ENCODE results near the gene TBC1D2B. TPM values are rescaled to one million over a fixed set of nuclear protein-coding genes. Genes with fewer than 3 reads are reported as not detected.

Gene TBC1D2B
- total and polyA plus RNA-seq, 8 donors: 9.3 to 61.7 (median 38.8) TPM

- peak overlapping the region in 4 of 5 donors; percentile 46 to 75 (median 59) for H3K27ac ChIP-seq
- H3K36me3 ChIP-seq: peaks cover 0 to 28% (median 15%) of the 10 kb centered on the region in 4 donors
- intact Hi-C loops (cut with DNase I; ENCODE audit: low total_unique reads): no loop called here
- H3K27me3 ChIP-seq: no peaks in the 10 kb centered on the region
- DNase-seq: no peak
- WGBS, 5 donors: 38 to 55% (median 46%) methylated on average over 3 of the region's 3 CpGs
- no peak overlapping the region for H3K4me3 ChIP-seq
- TF ChIP-seq POLR2A (IDR thresholded peaks at IDR 0.05) (no peak), POLR2AphosphoS5 (IDR thresholded peaks at IDR 0.05) (no peak), EP300 (IDR thresholded peaks at IDR 0.05) (no peak), CTCF (IDR thresholded peaks at IDR 0.05) (no peak)
- peaks cover 65 to 97% (median 87%) of the 10 kb centered on the region in 4 donors for H3K4me1 ChIP-seq
- H3K9me3 ChIP-seq: no peaks in the 10 kb centered on the region
These were observed 25.9 kb downstream of the TBC1D2B start for GRCh38 chr15:78051596-78051995.

- TF ChIP-seq POLR2A (IDR thresholded peaks at IDR 0.05): no peak
- no peak for TF ChIP-seq POLR2AphosphoS5 (IDR thresholded peaks at IDR 0.05)
- TF ChIP-seq CTCF (IDR thresholded peaks at IDR 0.05): no peak
- no peak for TF ChIP-seq EP300 (IDR thresholded peaks at IDR 0.05)
- Histone ChIP-seq H3K4me3 (no peak overlapping the region), H3K27me3 (no peaks in the 10 kb centered on the region), H3K9me3 (no peaks in the 10 kb centered on the region), H3K4me1 (peaks cover 60 to 97% (median 83%) of the 10 kb centered on the region in 4 donors), H3K36me3 (peaks cover 0 to 28% (median 15%) of the 10 kb centered on the region in 4 donors), H3K27ac (peak overlapping the region in 3 of 5 donors; percentile 46 to 75 (median 71))
- no peak for DNase-seq
- intact Hi-C loops (cut with DNase I; ENCODE audit: low total_unique reads): no loop called here
- WGBS, 5 donors: 54 to 84% (median 72%) methylated on average over 1 of the region's 1 CpG
These were observed 26.7 kb downstream of the TBC1D2B start for GRCh38 chr15:78050826-78051225.

- no peak for DNase-seq
- H3K27me3 ChIP-seq: no peaks in the 10 kb centered on the region
- intact Hi-C loops (cut with DNase I; ENCODE audit: low total_unique reads): no loop called here
- TF ChIP-seq POLR2AphosphoS5 (IDR thresholded peaks at IDR 0.05) (no peak), EP300 (IDR thresholded peaks at IDR 0.05) (no peak), POLR2A (IDR thresholded peaks at IDR 0.05) (no peak), CTCF (IDR thresholded peaks at IDR 0.05) (no peak)
- no peaks in the 10 kb centered on the region for H3K9me3 ChIP-seq
- peaks cover 56 to 97% (median 79%) of the 10 kb centered on the region in 4 donors for H3K4me1 ChIP-seq
- 46 to 83% (median 71%) methylated on average over 1 of the region's 1 CpG for WGBS, 5 donors
- peaks cover 0 to 28% (median 15%) of the 10 kb centered on the region in 4 donors for H3K36me3 ChIP-seq
- H3K4me3 ChIP-seq: no peak overlapping the region
- peak overlapping the region in 4 of 5 donors; percentile 18 to 75 (median 58) for H3K27ac ChIP-seq
These were observed 27.1 kb downstream of the TBC1D2B start for GRCh38 chr15:78050441-78050809.

- H3K9me3 ChIP-seq: no peaks in the 10 kb centered on the region
- peaks cover 52 to 97% (median 75%) of the 10 kb centered on the region in 4 donors for H3K4me1 ChIP-seq
- H3K27ac ChIP-seq: peak overlapping the region; percentile 3 to 75 (median 59)
- H3K36me3 ChIP-seq: peaks cover 0 to 28% (median 15%) of the 10 kb centered on the region in 4 donors
- peak in 1 of 2 donors; percentile 59 for DNase-seq
- intact Hi-C loops (cut with DNase I; ENCODE audit: low total_unique reads): no loop called here
- no peaks in the 10 kb centered on the region for H3K27me3 ChIP-seq
- TF ChIP-seq POLR2AphosphoS5 (IDR thresholded peaks at IDR 0.05) (peak in 1 of 3 donors; percentile 6), POLR2A (IDR thresholded peaks at IDR 0.05) (no peak), CTCF (IDR thresholded peaks at IDR 0.05) (no peak), EP300 (IDR thresholded peaks at IDR 0.05) (no peak)
- no peak overlapping the region for H3K4me3 ChIP-seq
- WGBS, 5 donors: 54 to 77% (median 66%) methylated on average over 7 of the region's 7 CpGs
These were observed 27.6 kb downstream of the TBC1D2B start for GRCh38 chr15:78049691-78050440.

Measured in stomach (tissue), 9 donors.